HepG2 (cell line): ENCODE measurements around the gene ELMOD3. TPM values are rescaled to one million over a fixed set of nuclear protein-coding genes. Genes with fewer than 3 reads are reported as not detected.

ENCODE experiments used
- ATAC-seq: fragments of 200-7000 bp; cut with Tn5 transposase; 3 replicates; pipeline ENCODE4 v1.9.1; 2020; ENCODE audit warnings: mild to moderate bottlenecking, moderate library complexity
- BruUV-seq: library from RNA; stranded (reverse); fragments of 400-500 nt; replicated peaks from 2 replicates; lab custom pipeline; 2021; lab: Mats Ljungman, UMichigan
- CTCF ChIA-PET: fragments of 300-600 bp; formaldehyde crosslinking; extraction: SDS; loops from one replicate; lab custom pipeline; 2021; ENCODE audit warnings: low total read pairs, inconsistent platforms, low intra/inter-chr PET ratio; lab: Yijun Ruan, JAX
- POLR2A ChIA-PET: fragments of 350-600 bp; sonication (Branson Sonifier 250); formaldehyde crosslinking; loops from one replicate; lab custom pipeline; 2020; ENCODE audit warnings: antibody characterized with exemption, inconsistent platforms; lab: Yijun Ruan, JAX
- DNase-seq: peaks from one replicate; pipeline ENCODE4 v3.0.0-alpha.2; 2015; ENCODE audit warnings: low spot score
- FAIRE-seq: peaks from 3 replicates; lab custom pipeline; 2011; peaks lifted over from hg19 to GRCh38; lab: Jason Lieb, UNC
- H2AFZ ChIP-seq: one replicate; pipeline ENCODE4 v1.6.1; 2011; ENCODE audit warnings: low read length, inconsistent platforms
- H3K27ac ChIP-seq: fragments of 300-600 bp; 3 replicates; pipeline ENCODE4 v1.8.0; 2011; ENCODE audit warnings: mixed run types, mild to moderate bottlenecking, mixed read lengths, low read length, inconsistent platforms; ENCODE audit not compliant: insufficient read depth; ENCODE audit errors: extremely low read length
- H3K27me3 ChIP-seq, 2 experiments: fragments of 200-600 bp in 1 of 2; 2 replicates in 1 of 2; 3 replicates in 1 of 2; pipeline versions ENCODE4 v1.6.0 to v1.8.0; 2011; ENCODE audit warnings: low read length in 2 of 2, mild to moderate bottlenecking in 2 of 2, moderate library complexity in 2 of 2, inconsistent platforms in 1 of 2; ENCODE audit not compliant: insufficient read depth in 2 of 2, control insufficient read depth in 1 of 2
- H3K36me3 ChIP-seq, 2 experiments: fragments of 200-600 bp in 1 of 2; replicated peaks in 1 of 2; 2 replicates in 1 of 2; 3 replicates in 1 of 2; pipeline versions ENCODE4 v1.5.1 to v1.8.0; 2011; ENCODE audit warnings: low read length in 2 of 2, inconsistent platforms in 1 of 2; ENCODE audit not compliant: insufficient read depth in 2 of 2, control insufficient read depth in 1 of 2
- H3K4me1 ChIP-seq: 2 replicates; pipeline ENCODE4 v1.5.1; 2012; ENCODE audit warnings: low read length, inconsistent platforms; ENCODE audit not compliant: insufficient read depth
- H3K4me2 ChIP-seq: 2 replicates; pipeline ENCODE4 v1.6.0; 2011; ENCODE audit warnings: low read depth, low read length, inconsistent platforms
- H3K4me3 ChIP-seq, 3 experiments: fragments of 200-600 bp in 1 of 3; sonication (generic), shearing (Covaris generic) in 1 of 3; replicated peaks in 1 of 3; 2 replicates each; pipeline ENCODE4 v1.5.1; 2011 to 2016; ENCODE audit warnings: low read length in 3 of 3, inconsistent platforms in 2 of 3, low read depth in 2 of 3, mild to moderate bottlenecking in 2 of 3, control low read depth in 1 of 3, mixed read lengths in 1 of 3; ENCODE audit not compliant: insufficient read depth in 1 of 3
- H3K79me2 ChIP-seq: one replicate; pipeline ENCODE4 v1.6.1; 2011; ENCODE audit warnings: low read length, inconsistent platforms; ENCODE audit not compliant: insufficient read depth
- H3K9ac ChIP-seq: 2 replicates; pipeline ENCODE4 v1.6.0; 2011; ENCODE audit warnings: mild to moderate bottlenecking, low read depth, low read length, inconsistent platforms; ENCODE audit not compliant: insufficient read depth
- H3K9me3 ChIP-seq: 2 replicates; pipeline ENCODE4 v1.5.1; 2012; ENCODE audit warnings: mild to moderate bottlenecking, low read length
- H4K20me1 ChIP-seq: 2 replicates; pipeline ENCODE4 v1.6.0; 2011; ENCODE audit warnings: inconsistent platforms, mild to moderate bottlenecking, low read length, moderate library complexity; ENCODE audit not compliant: insufficient read depth
- DNMT1 ChIP-seq: sonication (generic); formaldehyde crosslinking; IDR thresholded peaks from 2 replicates; pipeline ENCODE4 v1.5.1; 2020; ENCODE audit warnings: mild to moderate bottlenecking, missing genetic modification reagents
- FOSL1 ChIP-seq: sonication (generic); formaldehyde crosslinking; IDR thresholded peaks from 2 replicates; pipeline ENCODE4 v1.9.0; 2021; ENCODE audit warnings: missing genetic modification reagents, borderline replicate concordance
- GATAD2A ChIP-seq: IDR thresholded peaks from 2 replicates; pipeline ENCODE4 v1.6.1; 2016
- GTF3A ChIP-seq: sonication (generic); formaldehyde crosslinking; conservative IDR thresholded peaks from 2 replicates; pipeline ENCODE4 v1.4.0; 2020; ENCODE audit warnings: mild to moderate bottlenecking, missing genetic modification reagents
- KAT8 ChIP-seq: IDR thresholded peaks from 2 replicates; pipeline ENCODE4 v1.6.1; 2016; ENCODE audit warnings: missing genetic modification reagents, missing compliant biosample characterization
- KLF12 ChIP-seq: sonication (generic); formaldehyde crosslinking; IDR thresholded peaks from 2 replicates; pipeline ENCODE4 v1.4.0; 2020; ENCODE audit warnings: missing genetic modification reagents, borderline replicate concordance
- PRMT3 ChIP-seq: sonication (generic); formaldehyde crosslinking; IDR thresholded peaks from 2 replicates; pipeline ENCODE4 v1.8.1; 2022; ENCODE audit warnings: low read depth, mild to moderate bottlenecking, moderate library complexity, missing genetic modification reagents, borderline replicate concordance
- RORA ChIP-seq: sonication (generic); formaldehyde crosslinking; IDR thresholded peaks from 2 replicates; pipeline ENCODE4 v1.5.0; 2020; ENCODE audit warnings: mild to moderate bottlenecking, missing genetic modification reagents, moderate library complexity
- SOX13 ChIP-seq, 3 experiments: fragments of 450-650 bp in 1 of 3; sonication (generic) in 1 of 3; formaldehyde crosslinking in 1 of 3; IDR thresholded peaks in 2 of 3; conservative IDR thresholded peaks in 1 of 3; 2 replicates each; pipeline versions ENCODE4 v1.5.0 to v1.6.1; 2016 to 2020; ENCODE audit warnings: antibody characterized with exemption in 1 of 3, mild to moderate bottlenecking in 1 of 3, missing compliant biosample characterization in 1 of 3, missing genetic modification reagents in 1 of 3, moderate library complexity in 1 of 3
- TBX3 ChIP-seq: fragments of 450-650 bp; IDR thresholded peaks from 2 replicates; pipeline ENCODE4 v1.6.1; 2017; ENCODE audit warnings: antibody characterized with exemption, mild to moderate bottlenecking, inconsistent platforms, borderline replicate concordance
- TRIM24 ChIP-seq: sonication (generic); formaldehyde crosslinking; IDR thresholded peaks from 2 replicates; pipeline ENCODE4 v1.8.0; 2022; ENCODE audit warnings: mild to moderate bottlenecking, missing genetic modification reagents
- ZBTB21 ChIP-seq: sonication (generic); formaldehyde crosslinking; IDR thresholded peaks from 2 replicates; pipeline ENCODE4 v1.4.0; 2020; ENCODE audit warnings: missing genetic modification reagents
- ZMYM3 ChIP-seq: sonication (generic); formaldehyde crosslinking; IDR thresholded peaks from 2 replicates; pipeline ENCODE4 v1.5.1; 2020; ENCODE audit warnings: mild to moderate bottlenecking, missing genetic modification reagents
- ZMYM4 ChIP-seq: sonication (generic); formaldehyde crosslinking; IDR thresholded peaks from 2 replicates; pipeline ENCODE4 v1.8.1; 2023; ENCODE audit warnings: mild to moderate bottlenecking, missing genetic modification reagents
- ZNF367 ChIP-seq: sonication (generic); formaldehyde crosslinking; IDR thresholded peaks from 2 replicates; pipeline ENCODE4 v1.4.0; 2020; ENCODE audit warnings: missing genetic modification reagents, borderline replicate concordance
- ZNF720 ChIP-seq: sonication (generic); formaldehyde crosslinking; IDR thresholded peaks from 2 replicates; pipeline ENCODE4 v1.4.0; 2020; ENCODE audit warnings: missing genetic modification reagents
- WGBS: methylation state at CpG from one replicate; pipeline ENCODE4 v1.1.6; 2017; ENCODE audit warnings: low lambda C conversion rate; 5-methylcytosine and 5-hydroxymethylcytosine counted together
- in situ Hi-C: cut with HindIII; loops from 2 replicates; pipeline ENCODE4 v1.10.0; 2017; ENCODE audit warnings: low pct_unique_long_range_greater_than_20kb; ENCODE audit not compliant: extremely low pct_ligation_motif_present
- intact Hi-C: fragments of 100-400 bp; cut with micrococcal nuclease; formaldehyde crosslinking; loops from one replicate; pipeline ENCODE4 v1.10.0; 2022; ENCODE audit not compliant: unreplicated experiment
- polyA plus RNA-seq, 8 experiments: library from polyadenylated mRNA; depleted of rRNA in 3 of 8; stranded (reverse) in 7 of 8; unstranded in 1 of 8; fragments of >200 nt; fragmentation: Illumina TruSeq in 4 of 8; extraction: Trizol in 4 of 8; gene quantifications; 2 replicates each; pipeline versions ENCODE4 v1.2.1 to v1.2.3, GENCODE V29; 2011 to 2016; ENCODE audit warnings: low read depth in 4 of 8, missing spikeins in 1 of 8, mixed read lengths in 1 of 8; ENCODE audit not compliant: insufficient read depth in 1 of 8
- total RNA-seq, 5 experiments: library from RNA; depleted of rRNA; stranded (reverse); fragments of >200 nt; fragmentation: Illumina TruSeq; extraction: Trizol; gene quantifications; 2 replicates each; pipeline ENCODE4 v1.2.3, GENCODE V29; 2016; ENCODE audit warnings: low read depth in 1 of 5
- TF ChIP-seq, protein P1 (sequence below): sonication (generic); formaldehyde crosslinking; IDR thresholded peaks from 2 replicates; pipeline ENCODE4 v1.5.1; 2020; ENCODE audit warnings: mild to moderate bottlenecking, missing genetic modification reagents, moderate library complexity
- TF ChIP-seq, protein P2 (sequence below): sonication (generic); formaldehyde crosslinking; IDR thresholded peaks from 2 replicates; pipeline ENCODE4 v1.5.0; 2020; ENCODE audit warnings: missing genetic modification reagents

The ELMOD3 gene
- total and polyA plus RNA-seq, 2 of the 13 experiments (the other 11 are each of a cell fraction or from before 2014, with no cell fraction given) = 13.3 to 19.5 TPM

- H3K27ac ChIP-seq = peak overlapping the region; percentile 83
- H3K27me3 ChIP-seq = no peaks in the 10 kb centered on the region; a peak in 1 of 5 replicates
- under 1% methylated on average over 13 of the region's 13 CpGs for WGBS
- H3K4me1 ChIP-seq = peaks cover 52% of the 10 kb centered on the region
- H4K20me1 ChIP-seq = no peaks in the 10 kb centered on the region
- ChIA-PET CTCF (interaction anchor here (0.8 to 2.8 kb wide), 4 partner anchors 30 to 285 kb away, joined by 3 to 45 read pairs (median 14); partner anchors contain the start of gene MAT2A), POLR2A (interaction anchor here (0.5 to 5.7 kb wide), 32 partner anchors 8 to 445 kb away, joined by 3 to 363 read pairs (median 5); partner anchors contain the start of genes C2orf68, ELMOD3, GGCX and MAT2A)
- FAIRE-seq (peak; percentile 93), DNase-seq (peak; percentile 94), ATAC-seq (peak; percentile 66)
- H3K9ac ChIP-seq = peak overlapping the region; percentile 12; the same call in 1 of the 2 replicates
- peaks cover 4% of the 10 kb centered on the region for H3K79me2 ChIP-seq
- H3K36me3 ChIP-seq = no peaks in the 10 kb centered on the region
- peak overlapping the region; percentile 41 to 97 (median 49) for H3K4me3 ChIP-seq
- BruUV-seq = no TSS peak
- in situ Hi-C loops (loop anchor here (5.0 kb wide), 2 partner anchors 46 to 131 kb away; no protein-coding TSS in a partner anchor), intact Hi-C loops (loop anchor here (1.0 to 5.0 kb wide), 4 partner anchors 47 to 191 kb away; partner anchors contain the start of genes C2orf68 and RNF181)
- no peaks in the 10 kb centered on the region for H3K9me3 ChIP-seq
- peak overlapping the region; percentile 97 for H3K4me2 ChIP-seq
- H2AFZ ChIP-seq = no peak overlapping the region
- 0 out of 2 replicates have a peak, but pooled peaks have one; percentile 69 for TF ChIP-seq PRMT3 (CRISPR knock-in tag)
- 0 out of 2 replicates have a peak, but pooled peaks have one; percentile 57 for TF ChIP-seq DNMT1 (CRISPR knock-in tag)
- peak; percentile 63; the same call in 1 of the 2 replicates for TF ChIP-seq RORA (CRISPR knock-in tag)
- TF ChIP-seq, protein P1, sequence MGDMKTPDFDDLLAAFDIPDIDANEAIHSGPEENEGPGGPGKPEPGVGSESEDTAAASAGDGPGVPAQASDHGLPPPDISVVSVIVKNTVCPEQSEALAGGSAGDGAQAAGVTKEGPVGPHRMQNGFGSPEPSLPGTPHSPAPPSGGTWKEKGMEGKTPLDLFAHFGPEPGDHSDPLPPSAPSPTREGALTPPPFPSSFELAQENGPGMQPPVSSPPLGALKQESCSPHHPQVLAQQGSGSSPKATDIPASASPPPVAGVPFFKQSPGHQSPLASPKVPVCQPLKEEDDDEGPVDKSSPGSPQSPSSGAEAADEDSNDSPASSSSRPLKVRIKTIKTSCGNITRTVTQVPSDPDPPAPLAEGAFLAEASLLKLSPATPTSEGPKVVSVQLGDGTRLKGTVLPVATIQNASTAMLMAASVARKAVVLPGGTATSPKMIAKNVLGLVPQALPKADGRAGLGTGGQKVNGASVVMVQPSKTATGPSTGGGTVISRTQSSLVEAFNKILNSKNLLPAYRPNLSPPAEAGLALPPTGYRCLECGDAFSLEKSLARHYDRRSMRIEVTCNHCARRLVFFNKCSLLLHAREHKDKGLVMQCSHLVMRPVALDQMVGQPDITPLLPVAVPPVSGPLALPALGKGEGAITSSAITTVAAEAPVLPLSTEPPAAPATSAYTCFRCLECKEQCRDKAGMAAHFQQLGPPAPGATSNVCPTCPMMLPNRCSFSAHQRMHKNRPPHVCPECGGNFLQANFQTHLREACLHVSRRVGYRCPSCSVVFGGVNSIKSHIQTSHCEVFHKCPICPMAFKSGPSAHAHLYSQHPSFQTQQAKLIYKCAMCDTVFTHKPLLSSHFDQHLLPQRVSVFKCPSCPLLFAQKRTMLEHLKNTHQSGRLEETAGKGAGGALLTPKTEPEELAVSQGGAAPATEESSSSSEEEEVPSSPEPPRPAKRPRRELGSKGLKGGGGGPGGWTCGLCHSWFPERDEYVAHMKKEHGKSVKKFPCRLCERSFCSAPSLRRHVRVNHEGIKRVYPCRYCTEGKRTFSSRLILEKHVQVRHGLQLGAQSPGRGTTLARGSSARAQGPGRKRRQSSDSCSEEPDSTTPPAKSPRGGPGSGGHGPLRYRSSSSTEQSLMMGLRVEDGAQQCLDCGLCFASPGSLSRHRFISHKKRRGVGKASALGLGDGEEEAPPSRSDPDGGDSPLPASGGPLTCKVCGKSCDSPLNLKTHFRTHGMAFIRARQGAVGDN (CRISPR knock-in tag) = no peak
- peak; percentile 51; the same call in 1 of the 2 replicates for TF ChIP-seq KLF12 (CRISPR knock-in tag)
- peak; percentile 70 for TF ChIP-seq ZMYM4 (CRISPR knock-in tag)
- TF ChIP-seq, protein P2, sequence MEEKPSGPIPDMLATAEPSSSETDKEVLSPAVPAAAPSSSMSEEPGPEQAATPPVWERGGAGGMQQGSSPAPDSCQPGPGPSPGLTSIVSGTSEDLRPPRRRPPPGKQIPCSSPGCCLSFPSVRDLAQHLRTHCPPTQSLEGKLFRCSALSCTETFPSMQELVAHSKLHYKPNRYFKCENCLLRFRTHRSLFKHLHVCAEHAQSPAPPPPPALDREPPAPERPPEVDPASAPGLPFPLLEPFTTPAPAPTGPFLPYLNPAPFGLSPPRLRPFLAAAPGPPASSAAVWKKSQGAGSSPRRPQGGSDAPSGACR = peak; percentile 94; the same call in 1 of the 2 replicates
- TF ChIP-seq GATAD2A (CRISPR knock-in tag) = peak; percentile 99
- TF ChIP-seq ZBTB21 = peak; percentile 52; the same call in 1 of the 2 replicates
- no peak for TF ChIP-seq ZNF367 (CRISPR knock-in tag)
- no peak for TF ChIP-seq GTF3A (CRISPR knock-in tag)
- no peak for TF ChIP-seq ZNF720 (CRISPR knock-in tag)
- peak; percentile 98 for TF ChIP-seq FOSL1 (CRISPR knock-in tag)
- peak; percentile 88 for TF ChIP-seq KAT8
- TF ChIP-seq TBX3 = peak; percentile 97
- TF ChIP-seq TRIM24 = 0 out of 2 replicates have a peak, but pooled peaks have one; percentile 39
- peak; percentile 88 for TF ChIP-seq SOX13 (IDR thresholded peaks at IDR 0.05)
- TF ChIP-seq SOX13 (CRISPR knock-in tag; conservative IDR thresholded peaks at IDR 0.05 in 1 of 2, IDR thresholded peaks at IDR 0.05 in 1 of 2) = peak in 1 of 2 experiments; percentile 97; a peak in 2 of 4 replicates
- peak; percentile 60; the same call in 1 of the 2 replicates for TF ChIP-seq ZMYM3 (CRISPR knock-in tag)
Measured at GRCh38 chr2:85421260-85422071, 66.9 kb downstream of the ELMOD3 start.
